ENCODE measurements around the gene SLC9A3.

Gene SLC9A3

GRCh38 chr5:422323-423232 is 101.7 kb downstream of the SLC9A3 start:
- FAIRE-seq: no peak
- DNase-seq (ENCODE audit: insufficient read length, low spot score): no peak

GRCh38 chr5:421901-422300 is 102.3 kb downstream of the SLC9A3 start:
- DNase-seq (ENCODE audit: insufficient read length, low spot score) (no peak), FAIRE-seq (no peak)

GRCh38 chr5:421287-421880 is 102.9 kb downstream of the SLC9A3 start:
- no peak for FAIRE-seq

GRCh38 chr5:420632-421286 is 103.5 kb downstream of the SLC9A3 start:
- FAIRE-seq (no peak), DNase-seq (ENCODE audit: insufficient read length, low spot score) (no peak)

More at GRCh38 chr5:421287-421880, 102.9 kb downstream of the SLC9A3 start:
- DNase-seq (ENCODE audit: insufficient read length, low spot score): no peak

Data from GM19239 (cell line).